Mononuclear cell (primary cell): ENCODE data around the gene PSME2. TPM values are rescaled to one million over a fixed set of nuclear protein-coding genes. Genes with fewer than 3 reads are reported as not detected.

Source experiments
- H3K27me3 ChIP-seq: 2 replicates; pipeline ENCODE4 v1.6.0; 2011; ENCODE audit warnings: low read length, control low read depth; ENCODE audit not compliant: insufficient read depth
- H3K4me1 ChIP-seq: 2 replicates; pipeline ENCODE4 v1.5.1; 2011; ENCODE audit warnings: mild to moderate bottlenecking, low read length, control low read depth; ENCODE audit not compliant: insufficient read depth
- H3K4me3 ChIP-seq: 2 replicates; pipeline ENCODE4 v1.5.1; 2011; ENCODE audit warnings: mild to moderate bottlenecking, low read length, moderate library complexity
- H3K9me3 ChIP-seq: 2 replicates; pipeline ENCODE4 v1.5.1; 2011; ENCODE audit warnings: low read depth, mild to moderate bottlenecking, control low read depth, low read length
- total RNA-seq: library from RNA; depleted of rRNA; stranded (reverse); fragments of >200 nt; gene quantifications from one replicate; pipeline ENCODE4 v1.2.3, GENCODE V29; 2012

PSME2 gene
- total RNA-seq, 1 donor: 78.9 TPM

GRCh38 chr14:24150567-24150966 lies 4.2 kb upstream of the PSME2 start:
- H3K27me3 ChIP-seq: no peaks in the 10 kb centered on the region
- no peaks in the 10 kb centered on the region for H3K9me3 ChIP-seq
- peaks cover 29% of the 10 kb centered on the region for H3K4me1 ChIP-seq
- H3K4me3 ChIP-seq: no peak overlapping the region

- no peaks in the 10 kb centered on the region for H3K9me3 ChIP-seq
Measured at GRCh38 chr14:24150061-24150460, 3.7 kb upstream of the PSME2 start.

GRCh38 chr14:24149302-24149969 lies 3.0 kb upstream of the PSME2 start:
- Histone ChIP-seq H3K4me3 (no peak overlapping the region), H3K27me3 (no peaks in the 10 kb centered on the region), H3K4me1 (peaks cover 40% of the 10 kb centered on the region), H3K9me3 (no peaks in the 10 kb centered on the region)

More at GRCh38 chr14:24150061-24150460, 3.7 kb upstream of the PSME2 start:
- Histone ChIP-seq H3K4me3 (no peak overlapping the region), H3K4me1 (peaks cover 34% of the 10 kb centered on the region), H3K27me3 (no peaks in the 10 kb centered on the region)

GRCh38 chr14:24147761-24148428 lies 1.5 kb upstream of the PSME2 start:
- no peaks in the 10 kb centered on the region for H3K27me3 ChIP-seq
- H3K4me1 ChIP-seq: peaks cover 40% of the 10 kb centered on the region
- H3K4me3 ChIP-seq: peak overlapping the region; percentile 94
- no peaks in the 10 kb centered on the region for H3K9me3 ChIP-seq

GRCh38 chr14:24146978-24147760 lies 759 bp upstream of the PSME2 start, which contains the start of gene RNF31:
Gene RNF31 (plus strand): TSS chr14:24147498. CDS start chr14:24147699, 201 bp downstream.
- Histone ChIP-seq H3K27me3 (no peaks in the 10 kb centered on the region), H3K4me1 (peaks cover 42% of the 10 kb centered on the region), H3K9me3 (no peaks in the 10 kb centered on the region), H3K4me3 (peak within 1 kb of the TSS; percentile 94)

GRCh38 chr14:24145690-24146452 lies 539 bp downstream of the PSME2 start:
- peaks cover 48% of the 10 kb centered on the region for H3K4me1 ChIP-seq
- peak overlapping the region; percentile 94 for H3K4me3 ChIP-seq
- H3K9me3 ChIP-seq: no peaks in the 10 kb centered on the region
- H3K27me3 ChIP-seq: no peaks in the 10 kb centered on the region

GRCh38 chr14:24145219-24145618 lies 1.2 kb downstream of the PSME2 start:
- H3K9me3 ChIP-seq: no peaks in the 10 kb centered on the region
- H3K4me1 ChIP-seq: peaks cover 55% of the 10 kb centered on the region
- peak overlapping the region; percentile 94 for H3K4me3 ChIP-seq
- no peaks in the 10 kb centered on the region for H3K27me3 ChIP-seq

GRCh38 chr14:24144451-24144850 lies 2.0 kb downstream of the PSME2 start:
- H3K4me3 ChIP-seq: no peak overlapping the region
- H3K9me3 ChIP-seq: no peaks in the 10 kb centered on the region
- peaks cover 56% of the 10 kb centered on the region for H3K4me1 ChIP-seq
- H3K27me3 ChIP-seq: no peaks in the 10 kb centered on the region

GRCh38 chr14:24143511-24143910 lies 2.9 kb downstream of the PSME2 start:
- Histone ChIP-seq H3K4me3 (no peak overlapping the region), H3K4me1 (peaks cover 54% of the 10 kb centered on the region), H3K9me3 (no peaks in the 10 kb centered on the region), H3K27me3 (no peaks in the 10 kb centered on the region)

GRCh38 chr14:24141097-24141880 lies 5.1 kb downstream of the PSME2 start, which contains the start of gene EMC9:
Gene EMC9 (minus strand): TSS chr14:24141591. CDS start chr14:24141304, 287 bp downstream.
- no peaks in the 10 kb centered on the region for H3K27me3 ChIP-seq
- H3K9me3 ChIP-seq: no peaks in the 10 kb centered on the region
- H3K4me3 ChIP-seq: peak within 1 kb of the TSS; percentile 67
- H3K4me1 ChIP-seq: peaks cover 64% of the 10 kb centered on the region

GRCh38 chr14:24139272-24139934 lies 7.0 kb downstream of the PSME2 start:
- Histone ChIP-seq H3K9me3 (no peaks in the 10 kb centered on the region), H3K27me3 (no peaks in the 10 kb centered on the region), H3K4me1 (peaks cover 53% of the 10 kb centered on the region), H3K4me3 (no peak overlapping the region)

- H3K4me1 ChIP-seq: peaks cover 53% of the 10 kb centered on the region
- no peaks in the 10 kb centered on the region for H3K27me3 ChIP-seq
Measured at GRCh38 chr14:24138396-24139271, 7.8 kb downstream of the PSME2 start.

More at GRCh38 chr14:24138396-24139271, 7.8 kb downstream of the PSME2 start:
- Histone ChIP-seq H3K9me3 (no peaks in the 10 kb centered on the region), H3K4me3 (no peak overlapping the region)
